ENCODE results near the gene LRRTM4. TPM values are rescaled to one million over a fixed set of nuclear protein-coding genes. Genes with fewer than 3 reads are reported as not detected.
"Not testable (repeated sequence)": the region's sequence is repeated elsewhere in the genome, so short reads cannot be mapped to it uniquely, and the experiment has no call there.

Gene LRRTM4
- polyA plus RNA-seq, 1 donor (not counting 4 experiments of a cell fraction or from before 2014, with no cell fraction given) = not detected

- no peak for TF ChIP-seq EZH2 (IDR thresholded peaks at IDR 0.05; ENCODE audit: low read length)
- TF ChIP-seq, protein P1, sequence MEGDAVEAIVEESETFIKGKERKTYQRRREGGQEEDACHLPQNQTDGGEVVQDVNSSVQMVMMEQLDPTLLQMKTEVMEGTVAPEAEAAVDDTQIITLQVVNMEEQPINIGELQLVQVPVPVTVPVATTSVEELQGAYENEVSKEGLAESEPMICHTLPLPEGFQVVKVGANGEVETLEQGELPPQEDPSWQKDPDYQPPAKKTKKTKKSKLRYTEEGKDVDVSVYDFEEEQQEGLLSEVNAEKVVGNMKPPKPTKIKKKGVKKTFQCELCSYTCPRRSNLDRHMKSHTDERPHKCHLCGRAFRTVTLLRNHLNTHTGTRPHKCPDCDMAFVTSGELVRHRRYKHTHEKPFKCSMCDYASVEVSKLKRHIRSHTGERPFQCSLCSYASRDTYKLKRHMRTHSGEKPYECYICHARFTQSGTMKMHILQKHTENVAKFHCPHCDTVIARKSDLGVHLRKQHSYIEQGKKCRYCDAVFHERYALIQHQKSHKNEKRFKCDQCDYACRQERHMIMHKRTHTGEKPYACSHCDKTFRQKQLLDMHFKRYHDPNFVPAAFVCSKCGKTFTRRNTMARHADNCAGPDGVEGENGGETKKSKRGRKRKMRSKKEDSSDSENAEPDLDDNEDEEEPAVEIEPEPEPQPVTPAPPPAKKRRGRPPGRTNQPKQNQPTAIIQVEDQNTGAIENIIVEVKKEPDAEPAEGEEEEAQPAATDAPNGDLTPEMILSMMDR (optimal IDR thresholded peaks at IDR 0.05 in 1 of 3, IDR thresholded peaks at IDR 0.05 in 1 of 3, conservative IDR thresholded peaks at IDR 0.05 in 1 of 3; ENCODE audit: extremely low read depth in 1 of 3, insufficient read depth in 2 of 3, low read length in 3 of 3) = no peak
- no peak for FAIRE-seq
- no peak for DNase-seq (ENCODE audit: low read depth, low spot score)
These were observed 467.2 kb downstream of the LRRTM4 start for GRCh38 chr2:77054938-77055337.

GRCh38 chr2:77046339-77046738 lies 475.8 kb downstream of the LRRTM4 start:
- Histone ChIP-seq H3K4me2 (ENCODE audit: control insufficient read depth, extremely low read depth, insufficient read depth, low read depth, low read length) (no peak overlapping the region), H3K27me3 (ENCODE audit: control insufficient read depth, extremely low read depth, insufficient read depth, low read length) (no peaks in the 10 kb centered on the region), H3K27ac (ENCODE audit: control insufficient read depth, insufficient read depth, low read length) (no peak overlapping the region), H3K9me1 (ENCODE audit: control insufficient read depth, extremely low read depth, insufficient read depth, low read length) (no peaks in the 10 kb centered on the region), H3K79me2 (ENCODE audit: control insufficient read depth, insufficient read depth, low read length) (no peaks in the 10 kb centered on the region), H3K4me3 (ENCODE audit: control insufficient read depth in 2 of 3, extremely low read depth in 1 of 3, insufficient read depth in 2 of 3, low read depth in 1 of 3, low read length in 3 of 3) (no peak overlapping the region), H2AFZ (ENCODE audit: control insufficient read depth, low read length) (no peak overlapping the region), H3K4me1 (ENCODE audit: control insufficient read depth, extremely low read depth, insufficient read depth, low read length) (no peaks in the 10 kb centered on the region), H4K20me1 (ENCODE audit: control insufficient read depth, extremely low read depth, insufficient read depth, low read length) (no peaks in the 10 kb centered on the region), H3K9ac (ENCODE audit: control insufficient read depth, extremely low read depth, insufficient read depth, low read length) (no peak overlapping the region), H3K36me3 (ENCODE audit: control insufficient read depth in 2 of 2, extremely low read depth in 1 of 2, insufficient read depth in 2 of 2, low read length in 2 of 2) (no peaks in the 10 kb centered on the region), H3K9me3 (ENCODE audit: control insufficient read depth, low read depth, low read length) (no peaks in the 10 kb centered on the region)
- dilution Hi-C loops (cut with MboI; ENCODE audit: extremely low pct_ligation_motif_present, low sequenced_read_pairs) = no loop called here
- TF ChIP-seq, protein P1 (optimal IDR thresholded peaks at IDR 0.05 in 1 of 3, IDR thresholded peaks at IDR 0.05 in 1 of 3, conservative IDR thresholded peaks at IDR 0.05 in 1 of 3; ENCODE audit: extremely low read depth in 1 of 3, insufficient read depth in 2 of 3, low read length in 3 of 3) = no peak
- no peak for TF ChIP-seq EZH2 (IDR thresholded peaks at IDR 0.05; ENCODE audit: low read length)
- FAIRE-seq (no peak), DNase-seq (ENCODE audit: low read depth, low spot score) (no peak)

More at GRCh38 chr2:77054938-77055337, 467.2 kb downstream of the LRRTM4 start:
- Histone ChIP-seq H3K79me2 (ENCODE audit: control insufficient read depth, insufficient read depth, low read length) (no peaks in the 10 kb centered on the region), H2AFZ (ENCODE audit: control insufficient read depth, low read length) (no peak overlapping the region), H3K4me1 (ENCODE audit: control insufficient read depth, extremely low read depth, insufficient read depth, low read length) (no peaks in the 10 kb centered on the region), H3K9ac (ENCODE audit: control insufficient read depth, extremely low read depth, insufficient read depth, low read length) (no peak overlapping the region), H3K9me1 (ENCODE audit: control insufficient read depth, extremely low read depth, insufficient read depth, low read length) (no peaks in the 10 kb centered on the region), H3K4me3 (ENCODE audit: control insufficient read depth in 2 of 3, extremely low read depth in 1 of 3, insufficient read depth in 2 of 3, low read depth in 1 of 3, low read length in 3 of 3) (no peak overlapping the region), H3K9me3 (ENCODE audit: control insufficient read depth, low read depth, low read length) (no peaks in the 10 kb centered on the region), H4K20me1 (ENCODE audit: control insufficient read depth, extremely low read depth, insufficient read depth, low read length) (no peaks in the 10 kb centered on the region), H3K27me3 (ENCODE audit: control insufficient read depth, extremely low read depth, insufficient read depth, low read length) (no peaks in the 10 kb centered on the region), H3K27ac (ENCODE audit: control insufficient read depth, insufficient read depth, low read length) (no peak overlapping the region), H3K36me3 (ENCODE audit: control insufficient read depth in 2 of 2, extremely low read depth in 1 of 2, insufficient read depth in 2 of 2, low read length in 2 of 2) (no peaks in the 10 kb centered on the region), H3K4me2 (ENCODE audit: control insufficient read depth, extremely low read depth, insufficient read depth, low read depth, low read length) (no peak overlapping the region)
- dilution Hi-C loops (cut with MboI; ENCODE audit: extremely low pct_ligation_motif_present, low sequenced_read_pairs) = no loop called here

DNA sequence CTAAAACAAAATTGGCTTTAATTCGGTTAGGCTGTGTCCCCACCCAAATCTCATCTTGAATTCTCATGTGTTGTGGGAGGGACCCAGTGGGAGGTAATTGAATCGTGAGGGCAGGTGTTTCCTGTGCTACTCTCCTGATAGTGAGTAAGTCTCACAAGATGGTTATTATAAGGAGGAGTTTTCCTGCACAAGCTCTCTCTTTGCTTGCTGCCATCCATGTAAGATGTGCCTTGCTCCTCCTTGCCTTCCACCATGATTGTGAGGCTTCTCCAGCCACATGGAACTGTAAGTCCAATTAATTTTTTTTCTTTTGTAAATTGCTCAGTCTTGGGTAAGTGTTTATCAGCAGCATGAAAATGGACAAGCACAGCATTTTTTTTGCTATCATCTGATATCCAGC lies 476.7 kb downstream of the LRRTM4 start:
- H3K79me2 ChIP-seq (ENCODE audit: control insufficient read depth, insufficient read depth, low read length); H3K9me1 ChIP-seq (ENCODE audit: control insufficient read depth, extremely low read depth, insufficient read depth, low read length); H3K4me1 ChIP-seq (ENCODE audit: control insufficient read depth, extremely low read depth, insufficient read depth, low read length); H3K9me3 ChIP-seq (ENCODE audit: control insufficient read depth, low read depth, low read length); H3K4me2 ChIP-seq (ENCODE audit: control insufficient read depth, extremely low read depth, insufficient read depth, low read depth, low read length); H2AFZ ChIP-seq (ENCODE audit: control insufficient read depth, low read length); DNase-seq (ENCODE audit: low read depth, low spot score); H3K4me3 ChIP-seq (ENCODE audit: control insufficient read depth in 2 of 3, extremely low read depth in 1 of 3, insufficient read depth in 2 of 3, low read depth in 1 of 3, low read length in 3 of 3); FAIRE-seq; H3K27ac ChIP-seq (ENCODE audit: control insufficient read depth, insufficient read depth, low read length); H3K9ac ChIP-seq (ENCODE audit: control insufficient read depth, extremely low read depth, insufficient read depth, low read length); dilution Hi-C loops (cut with MboI; ENCODE audit: extremely low pct_ligation_motif_present, low sequenced_read_pairs); H3K36me3 ChIP-seq (ENCODE audit: control insufficient read depth in 2 of 2, extremely low read depth in 1 of 2, insufficient read depth in 2 of 2, low read length in 2 of 2); H4K20me1 ChIP-seq (ENCODE audit: control insufficient read depth, extremely low read depth, insufficient read depth, low read length); H3K27me3 ChIP-seq (ENCODE audit: control insufficient read depth, extremely low read depth, insufficient read depth, low read length): not testable (repeated sequence)
